Pulmonary artery endothelial cell (primary cell): ENCODE results near the gene GORASP1. TPM values are rescaled to one million over a fixed set of nuclear protein-coding genes. Genes with fewer than 3 reads are reported as not detected.

ENCODE experiments used
- DNase-seq: peaks from one replicate; pipeline ENCODE4 v3.0.0-alpha.2; 2011; ENCODE audit warnings: low read depth, low spot score
- total RNA-seq: library from RNA; depleted of rRNA; stranded (reverse); fragments of >200 nt; gene quantifications from 2 replicates; pipeline ENCODE4 v1.2.3, GENCODE V29; 2014

Gene GORASP1
- total RNA-seq, 1 donor from 2014 or later: 39.0 TPM

DNA sequence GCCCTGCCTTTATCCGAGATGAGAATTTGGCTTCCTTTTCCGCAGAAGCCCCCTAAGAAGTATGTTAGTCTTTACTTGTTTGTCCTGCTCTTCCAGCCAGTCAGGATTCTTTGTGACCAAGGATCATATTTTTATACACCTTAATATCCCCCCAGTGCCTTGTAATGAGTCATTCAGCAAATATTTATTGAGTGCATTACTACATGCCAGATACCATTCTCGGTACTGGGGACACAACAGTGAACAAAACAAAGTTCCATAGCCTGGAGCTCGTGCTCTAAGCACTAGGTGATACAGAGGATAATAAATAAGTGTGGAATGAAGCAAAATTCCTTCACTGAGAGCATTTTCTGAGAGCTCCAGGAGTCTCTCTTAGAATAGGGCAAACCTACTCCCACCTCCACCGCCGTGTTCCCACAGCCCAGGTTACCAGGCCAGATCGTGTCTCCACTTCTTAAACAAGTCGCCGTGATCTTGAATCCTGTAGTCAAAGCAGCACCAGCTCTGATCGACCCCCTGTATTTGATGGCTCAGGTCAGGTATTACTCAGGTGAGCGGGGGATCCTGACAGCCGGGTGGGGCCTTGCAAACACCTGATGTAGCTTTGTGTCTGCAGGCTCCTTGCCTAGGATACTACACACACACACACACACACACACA, 18.5 kb upstream of the GORASP1 start:
- no peak for DNase-seq

GRCh38 chr3:39124876-39125840, 17.7 kb upstream of the GORASP1 start:
- DNase-seq: no peak

GRCh38 chr3:39122813-39123212, 15.4 kb upstream of the GORASP1 start:
- no peak for DNase-seq

- no peak for DNase-seq
Measured at GRCh38 chr3:39121621-39122020, 14.2 kb upstream of the GORASP1 start.

- DNase-seq: no peak
Measured at GRCh38 chr3:39118931-39119660, 11.7 kb upstream of the GORASP1 start.

DNA sequence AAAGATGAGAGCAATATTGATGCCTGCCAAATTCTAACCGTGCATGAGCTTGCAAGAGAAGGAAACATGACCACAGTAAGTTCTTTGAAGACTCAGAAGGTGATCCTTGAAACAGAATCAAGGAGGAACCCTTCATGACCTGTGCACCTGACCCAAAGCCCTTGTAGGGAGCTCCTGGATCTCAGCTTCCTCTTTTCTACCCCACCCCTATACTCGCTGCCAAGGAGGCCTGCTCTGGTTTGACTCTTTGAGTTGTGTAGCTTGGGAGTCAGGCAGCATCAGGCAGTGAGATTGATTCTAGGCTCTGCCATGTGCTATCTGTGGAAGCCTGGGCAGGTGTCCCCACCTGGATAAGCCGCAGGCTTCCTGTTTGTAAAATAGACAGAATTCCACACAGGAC, 10.7 kb upstream of the GORASP1 start:
- no peak for DNase-seq

DNA sequence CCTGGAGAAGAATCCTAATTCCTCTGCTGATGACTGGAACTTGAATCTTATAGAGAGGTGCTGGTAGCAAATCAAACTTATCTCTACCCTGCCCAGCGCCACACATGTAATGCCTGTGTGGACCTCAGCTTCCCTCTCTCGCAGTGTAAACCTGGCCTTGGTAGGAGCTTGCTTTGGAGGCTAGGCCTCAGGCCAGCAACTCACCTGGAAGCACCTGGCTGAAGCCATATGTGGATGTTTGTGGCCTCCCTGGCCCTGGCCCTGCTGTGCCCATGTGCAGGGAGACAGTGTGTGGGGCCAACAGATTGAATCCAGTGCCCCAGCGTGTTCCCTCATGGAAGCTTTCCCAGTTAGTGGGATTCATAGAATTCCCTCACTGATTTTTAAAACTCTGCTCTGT, 8.4 kb upstream of the GORASP1 start:
- no peak for DNase-seq

GRCh38 chr3:39114456-39114855, 7.0 kb upstream of the GORASP1 start:
- DNase-seq: no peak

GRCh38 chr3:39113291-39113690, 5.9 kb upstream of the GORASP1 start:
- no peak for DNase-seq

GRCh38 chr3:39112535-39112934, 5.1 kb upstream of the GORASP1 start:
- no peak for DNase-seq

GRCh38 chr3:39112113-39112512, 4.7 kb upstream of the GORASP1 start:
- no peak for DNase-seq

GRCh38 chr3:39110041-39110639, 2.7 kb upstream of the GORASP1 start:
- no peak for DNase-seq

GRCh38 chr3:39109086-39109485, 1.7 kb upstream of the GORASP1 start:
- DNase-seq: no peak

DNA sequence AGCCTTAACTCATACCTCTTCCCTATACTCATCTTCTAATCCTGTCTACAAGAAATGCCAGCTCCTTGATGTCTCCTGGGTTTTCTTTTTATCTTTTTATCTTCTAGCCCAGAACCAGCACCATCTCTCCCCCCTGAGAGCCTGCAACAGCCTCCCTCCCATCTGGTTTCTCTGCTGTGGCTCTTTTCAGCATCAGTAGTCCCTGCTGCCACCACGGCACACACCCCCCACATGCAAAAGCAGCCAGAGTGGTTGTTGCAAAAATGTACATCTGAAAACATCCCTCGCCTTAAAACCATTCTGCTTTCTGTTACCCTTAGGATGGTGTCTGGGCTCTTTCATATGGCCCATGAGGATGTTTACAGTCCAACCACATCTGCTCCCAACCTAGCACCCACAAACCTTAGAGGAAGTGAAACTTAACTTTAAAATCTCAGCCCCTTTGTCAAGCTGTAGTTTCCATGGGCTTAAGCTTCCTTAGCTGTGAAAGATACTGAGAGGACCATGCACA, 828 bp upstream of the GORASP1 start:
- no peak for DNase-seq

- DNase-seq: no peak
Measured at GRCh38 chr3:39106851-39107387, 508 bp downstream of the GORASP1 start.

- no peak for DNase-seq
Measured at GRCh38 chr3:39106281-39106811, 1.1 kb downstream of the GORASP1 start.

DNA sequence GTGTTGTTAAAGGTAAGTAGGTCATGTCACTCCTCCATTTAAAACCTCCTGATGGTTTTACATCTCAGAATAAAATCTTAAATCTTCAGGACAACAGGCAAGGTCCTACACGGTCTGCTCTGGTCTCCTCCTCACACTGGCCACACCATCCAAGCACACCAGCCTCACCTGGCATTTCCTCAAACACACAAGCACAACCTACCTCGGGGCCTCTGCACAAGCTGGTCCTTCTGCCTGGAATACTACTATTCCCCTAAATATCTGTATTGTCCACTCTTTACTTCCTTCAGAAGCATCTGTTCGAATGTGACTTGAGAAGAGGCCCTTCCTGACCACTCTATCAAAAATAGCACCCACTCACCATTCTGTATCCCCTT, 1.8 kb downstream of the GORASP1 start:
- DNase-seq: no peak

GRCh38 chr3:39104961-39105686, 2.3 kb downstream of the GORASP1 start:
- no peak for DNase-seq

DNA sequence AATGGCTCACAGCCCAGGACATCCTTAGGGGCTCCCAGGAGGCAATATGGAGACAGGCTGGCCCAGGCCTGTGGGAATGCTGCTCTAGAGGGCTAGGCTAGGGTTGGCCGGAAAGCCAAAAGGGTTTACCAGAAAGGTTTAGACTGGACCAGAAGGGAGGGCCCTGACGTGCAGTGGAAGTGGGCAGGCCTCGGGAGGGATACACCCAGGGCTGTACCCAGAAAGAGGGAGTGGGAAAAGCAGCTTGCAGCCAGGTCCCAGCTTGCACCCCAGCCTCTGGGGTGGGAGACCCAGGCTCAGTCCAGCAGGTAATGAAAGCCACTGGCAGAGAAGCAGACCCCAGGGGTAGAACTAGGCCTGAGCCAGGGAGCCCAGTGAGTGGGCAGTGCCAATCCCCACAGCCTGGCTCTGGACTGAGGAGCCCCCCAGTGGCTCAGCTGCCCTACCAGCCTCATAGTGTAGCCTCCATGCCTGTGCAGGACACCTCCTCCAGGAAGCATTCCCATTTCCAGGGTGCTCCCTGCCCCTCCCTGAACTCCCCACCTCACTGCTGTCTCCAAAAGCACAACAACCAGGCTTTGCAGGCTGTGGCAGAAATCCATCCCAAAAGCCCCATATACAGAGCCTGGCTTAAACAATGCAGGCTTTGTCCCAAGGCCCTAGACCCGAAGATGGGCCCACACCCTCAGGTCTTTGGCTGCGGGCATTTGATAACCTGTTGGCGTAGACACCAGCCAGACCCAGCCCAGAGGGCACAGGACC, 3.5 kb downstream of the GORASP1 start:
- DNase-seq: no peak

DNA sequence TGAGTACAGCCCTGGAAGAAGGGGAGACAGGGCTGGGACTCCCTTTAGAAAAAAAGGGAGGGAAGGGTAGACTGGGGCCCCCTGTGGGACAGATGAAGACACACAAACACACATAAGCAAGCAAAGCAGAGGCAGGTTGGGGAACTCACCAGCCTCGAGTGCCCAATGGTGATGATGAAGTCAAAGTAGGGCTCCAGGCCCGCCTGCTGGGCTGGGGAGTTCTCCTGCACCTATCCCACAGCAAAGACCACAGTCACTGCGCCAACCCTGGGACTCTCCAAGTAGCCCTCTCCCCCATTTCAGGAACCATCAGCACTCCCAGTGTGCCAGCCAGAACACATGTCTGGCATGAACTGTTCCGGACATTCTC, 4.1 kb downstream of the GORASP1 start:
- DNase-seq: no peak
